Osteocyte (in vitro differentiated cells): ENCODE results near the gene MTREX. TPM values are rescaled to one million over a fixed set of nuclear protein-coding genes. Genes with fewer than 3 reads are reported as not detected.
"Not testable (repeated sequence)": the region's sequence is repeated elsewhere in the genome, so short reads cannot be mapped to it uniquely, and the experiment has no call there.

ENCODE experiments used
- DNase-seq: peaks from one replicate; pipeline ENCODE4 v3.0.0; 2021; ENCODE audit warnings: mixed read lengths; ENCODE audit not compliant: unreplicated experiment; ENCODE audit errors: extremely low spot score
- H3K27ac Mint-ChIP-seq: one replicate; pipeline ENCODE4 v1.8.0; 2021; ENCODE audit warnings: mild to moderate bottlenecking, mixed read lengths; ENCODE audit not compliant: unreplicated experiment
- H3K27me3 Mint-ChIP-seq: one replicate; pipeline ENCODE4 v1.8.0; 2021; ENCODE audit warnings: mixed read lengths; ENCODE audit not compliant: unreplicated experiment
- H3K36me3 Mint-ChIP-seq: one replicate; pipeline ENCODE4 v1.8.0; 2021; ENCODE audit warnings: mixed read lengths; ENCODE audit not compliant: unreplicated experiment
- H3K4me1 Mint-ChIP-seq: one replicate; pipeline ENCODE4 v1.8.0; 2021; ENCODE audit warnings: mixed read lengths; ENCODE audit not compliant: unreplicated experiment
- H3K4me3 Mint-ChIP-seq: one replicate; pipeline ENCODE4 v1.8.0; 2021; ENCODE audit warnings: mild to moderate bottlenecking, moderate library complexity, mixed read lengths; ENCODE audit not compliant: unreplicated experiment
- H3K9me3 Mint-ChIP-seq: one replicate; pipeline ENCODE4 v1.8.0; 2021; ENCODE audit warnings: mixed read lengths; ENCODE audit not compliant: unreplicated experiment
- total RNA-seq: library from RNA; stranded (reverse); gene quantifications from 2 replicates; pipeline ENCODE4 v1.2.1, GENCODE V29; 2021
- TF ChIP-seq, protein P1 (sequence below): fragments of 200-600 bp; sonication (generic); IDR thresholded peaks from 2 replicates; pipeline ENCODE4 v1.5.0; 2021; ENCODE audit warnings: antibody characterized with exemption, mild to moderate bottlenecking, moderate library complexity

Gene MTREX
- total RNA-seq, 1 donor from 2014 or later = 58.5 TPM

DNA sequence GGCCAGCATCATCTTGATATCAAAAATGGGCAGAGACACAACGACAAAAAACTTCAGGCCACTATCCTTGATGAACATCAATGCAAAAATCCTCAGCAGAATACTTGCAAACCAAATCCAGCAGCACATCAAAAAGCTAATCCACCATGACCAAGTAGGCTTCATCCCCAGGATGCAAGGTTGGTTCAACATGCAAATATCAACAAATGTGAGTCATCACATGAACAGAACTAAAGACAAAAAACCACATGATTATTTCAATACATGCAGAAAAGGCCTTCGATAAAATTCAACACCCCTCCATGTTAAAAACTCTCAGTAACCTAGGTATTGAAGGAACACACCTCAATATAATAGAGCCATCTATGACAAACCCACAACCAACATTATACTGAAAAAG is 8.5 kb downstream of the MTREX start:
- Mint-ChIP-seq H3K36me3 (peaks cover 15% of the 10 kb centered on the region), H3K27me3 (no peaks in the 10 kb centered on the region), H3K9me3 (peaks cover 7% of the 10 kb centered on the region), H3K4me3 (no peak overlapping the region), H3K4me1 (peaks cover 17% of the 10 kb centered on the region), H3K27ac (no peak overlapping the region)
- no peak for DNase-seq
- TF ChIP-seq, protein P1, sequence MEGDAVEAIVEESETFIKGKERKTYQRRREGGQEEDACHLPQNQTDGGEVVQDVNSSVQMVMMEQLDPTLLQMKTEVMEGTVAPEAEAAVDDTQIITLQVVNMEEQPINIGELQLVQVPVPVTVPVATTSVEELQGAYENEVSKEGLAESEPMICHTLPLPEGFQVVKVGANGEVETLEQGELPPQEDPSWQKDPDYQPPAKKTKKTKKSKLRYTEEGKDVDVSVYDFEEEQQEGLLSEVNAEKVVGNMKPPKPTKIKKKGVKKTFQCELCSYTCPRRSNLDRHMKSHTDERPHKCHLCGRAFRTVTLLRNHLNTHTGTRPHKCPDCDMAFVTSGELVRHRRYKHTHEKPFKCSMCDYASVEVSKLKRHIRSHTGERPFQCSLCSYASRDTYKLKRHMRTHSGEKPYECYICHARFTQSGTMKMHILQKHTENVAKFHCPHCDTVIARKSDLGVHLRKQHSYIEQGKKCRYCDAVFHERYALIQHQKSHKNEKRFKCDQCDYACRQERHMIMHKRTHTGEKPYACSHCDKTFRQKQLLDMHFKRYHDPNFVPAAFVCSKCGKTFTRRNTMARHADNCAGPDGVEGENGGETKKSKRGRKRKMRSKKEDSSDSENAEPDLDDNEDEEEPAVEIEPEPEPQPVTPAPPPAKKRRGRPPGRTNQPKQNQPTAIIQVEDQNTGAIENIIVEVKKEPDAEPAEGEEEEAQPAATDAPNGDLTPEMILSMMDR = no peak

GRCh38 chr5:55316837-55317236 is 9.0 kb downstream of the MTREX start:
- TF ChIP-seq, protein P1 = no peak
- peaks cover 14% of the 10 kb centered on the region for H3K36me3 Mint-ChIP-seq

DNA sequence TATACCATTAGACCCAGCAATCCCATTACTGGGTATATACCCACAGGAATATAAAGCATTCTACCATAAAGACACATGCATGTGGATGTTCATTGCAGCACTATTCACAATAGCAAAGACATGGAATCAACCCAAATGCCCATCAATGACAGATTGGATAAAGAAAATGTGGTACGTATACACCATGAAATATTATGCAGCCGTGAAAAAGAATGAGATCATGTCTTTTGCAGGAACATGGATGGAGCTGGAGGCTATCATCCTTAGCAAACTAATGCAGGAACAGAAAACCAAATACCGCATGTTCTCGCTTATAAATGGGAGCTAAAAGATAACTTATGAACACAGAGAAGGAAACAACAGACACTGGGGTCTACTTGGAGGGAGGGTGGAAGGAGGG is 10.4 kb downstream of the MTREX start:
- not testable (repeated sequence) for H3K27ac Mint-ChIP-seq, DNase-seq, H3K4me3 Mint-ChIP-seq, H3K27me3 Mint-ChIP-seq, H3K9me3 Mint-ChIP-seq
- Mint-ChIP-seq H3K4me1 (peaks cover 16% of the 10 kb centered on the region), H3K36me3 (peaks cover 16% of the 10 kb centered on the region)

More at GRCh38 chr5:55316837-55317236, 9.0 kb downstream of the MTREX start:
- Mint-ChIP-seq H3K4me3 (no peak overlapping the region), H3K4me1 (peaks cover 16% of the 10 kb centered on the region), H3K9me3 (peaks cover 7% of the 10 kb centered on the region), H3K27me3 (no peaks in the 10 kb centered on the region), H3K27ac (no peak overlapping the region)
- DNase-seq = no peak

- Mint-ChIP-seq H3K27ac (no peak overlapping the region), H3K36me3 (peaks cover 16% of the 10 kb centered on the region), H3K4me3 (no peak overlapping the region), H3K4me1 (peaks cover 11% of the 10 kb centered on the region), H3K9me3 (peaks cover 7% of the 10 kb centered on the region), H3K27me3 (no peaks in the 10 kb centered on the region)
- no peak for DNase-seq
- TF ChIP-seq, protein P1 = no peak
Observed at GRCh38 chr5:55319491-55319890, 11.7 kb downstream of the MTREX start.

- DNase-seq = no peak
Observed at GRCh38 chr5:55320571-55320970, 12.8 kb downstream of the MTREX start.

More at GRCh38 chr5:55320571-55320970, 12.8 kb downstream of the MTREX start:
- Mint-ChIP-seq H3K27ac (no peak overlapping the region), H3K4me3 (no peak overlapping the region), H3K9me3 (peaks cover 7% of the 10 kb centered on the region), H3K4me1 (peaks cover 11% of the 10 kb centered on the region), H3K27me3 (no peaks in the 10 kb centered on the region), H3K36me3 (peaks cover 14% of the 10 kb centered on the region)
- TF ChIP-seq, protein P1 = no peak
